OCI-LY7 (cell line): ENCODE results near the gene LCMT2. TPM values are rescaled to one million over a fixed set of nuclear protein-coding genes. Genes with fewer than 3 reads are reported as not detected.

Experiments
- BruUV-seq: library from RNA; stranded (reverse); fragments of 400-500 nt; replicated peaks from 2 replicates; lab custom pipeline; 2021; lab: Mats Ljungman, UMichigan
- CTCF ChIA-PET: fragments of 300-600 bp; sonication (Branson Sonifier 250); formaldehyde crosslinking; loops from one replicate; lab custom pipeline; 2022; ENCODE audit warnings: antibody characterized with exemption; ENCODE audit not compliant: unreplicated experiment; lab: Charles Lee
- POLR2A ChIA-PET: fragments of 300-600 bp; sonication (Branson Sonifier 250); formaldehyde crosslinking; loops from one replicate; lab custom pipeline; 2022; ENCODE audit warnings: antibody characterized with exemption; lab: Charles Lee
- DNase-seq: peaks from one replicate; pipeline ENCODE4 v3.0.0-alpha.2; 2015; ENCODE audit warnings: low spot score
- H2AFZ ChIP-seq: fragments of 200-600 bp; sonication (generic), shearing (Covaris generic); 2 replicates; pipeline ENCODE4 v1.6.1; 2014; ENCODE audit warnings: mild to moderate bottlenecking, antibody characterized with exemption, low read length, moderate library complexity
- H3K27ac ChIP-seq: fragments of 200-600 bp; sonication (generic); 2 replicates; pipeline ENCODE4 v1.5.1; 2014; ENCODE audit warnings: mixed run types, low read depth, mild to moderate bottlenecking, moderate library complexity, low read length, inconsistent platforms; ENCODE audit not compliant: poor library complexity, severe bottlenecking
- H3K36me3 ChIP-seq: fragments of 200-600 bp; sonication (generic); 2 replicates; pipeline ENCODE4 v1.6.1; 2014; ENCODE audit warnings: mild to moderate bottlenecking, antibody characterized with exemption, low read length, moderate library complexity, mixed read lengths; ENCODE audit not compliant: insufficient read depth
- H3K4me1 ChIP-seq: fragments of 200-600 bp; sonication (generic); 2 replicates; pipeline ENCODE4 v1.5.1; 2014; ENCODE audit warnings: mild to moderate bottlenecking, low read length; ENCODE audit not compliant: insufficient read depth, poor library complexity, severe bottlenecking
- H3K4me2 ChIP-seq: fragments of 200-600 bp; sonication (generic); 2 replicates; pipeline ENCODE4 v1.6.1; 2014; ENCODE audit warnings: mild to moderate bottlenecking, low read length
- H3K4me3 ChIP-seq: fragments of 200-600 bp; sonication (generic); 2 replicates; pipeline ENCODE4 v1.5.1; 2014; ENCODE audit warnings: mild to moderate bottlenecking, low read depth, low read length; ENCODE audit not compliant: poor library complexity, severe bottlenecking
- H3K79me2 ChIP-seq: fragments of 200-600 bp; sonication (generic); 2 replicates; pipeline ENCODE4 v1.6.1; 2016; ENCODE audit warnings: low read depth, mild to moderate bottlenecking, low read length, moderate library complexity, mixed read lengths; ENCODE audit not compliant: insufficient read depth
- H3K9me2 ChIP-seq: fragments of 200-600 bp; sonication (generic); 2 replicates; pipeline ENCODE4 v1.6.1; 2016; ENCODE audit warnings: mild to moderate bottlenecking, low read length, mixed read lengths; ENCODE audit not compliant: insufficient read depth
- H3K9me3 ChIP-seq: fragments of 200-600 bp; sonication (generic); 2 replicates; pipeline ENCODE4 v1.6.1; 2014; ENCODE audit warnings: mild to moderate bottlenecking, mixed run types, low read length, mixed read lengths
- H4K20me1 ChIP-seq: fragments of 200-600 bp; sonication (generic); 2 replicates; pipeline ENCODE4 v1.6.1; 2014; ENCODE audit warnings: mild to moderate bottlenecking, antibody characterized with exemption, low read length, moderate library complexity, mixed read lengths; ENCODE audit not compliant: insufficient read depth
- EZH2phosphoT487 ChIP-seq: fragments of 200-600 bp; sonication (generic); IDR thresholded peaks from 2 replicates; pipeline ENCODE4 v1.6.1; 2018; ENCODE audit warnings: low read depth, borderline replicate concordance, mild to moderate bottlenecking, mixed run types, antibody characterized with exemption, low read length, moderate library complexity, mixed read lengths
- intact Hi-C: fragments of 100-400 bp; cut with micrococcal nuclease; formaldehyde crosslinking; loops from one replicate; pipeline ENCODE4 v1.10.0; 2022; ENCODE audit not compliant: unreplicated experiment
- total RNA-seq, 2 experiments: library from RNA; depleted of rRNA in 1 of 2; stranded (reverse); fragments of >200 nt in 1 of 2; shearing (Covaris generic) in 1 of 2; gene quantifications; 2 replicates each; pipeline ENCODE4 v1.2.3, GENCODE V29; 2014 to 2022
- TF ChIP-seq, protein P1 (sequence below): fragments of 200-600 bp; sonication (generic); conservative IDR thresholded peaks from 2 replicates; pipeline ENCODE4 v1.5.1; 2014; ENCODE audit warnings: mild to moderate bottlenecking, antibody characterized with exemption, low read length, moderate library complexity, mixed read lengths

The LCMT2 gene
- total RNA-seq, 2 experiments from 2014 or later = 10.5 to 22.1 TPM

DNA sequence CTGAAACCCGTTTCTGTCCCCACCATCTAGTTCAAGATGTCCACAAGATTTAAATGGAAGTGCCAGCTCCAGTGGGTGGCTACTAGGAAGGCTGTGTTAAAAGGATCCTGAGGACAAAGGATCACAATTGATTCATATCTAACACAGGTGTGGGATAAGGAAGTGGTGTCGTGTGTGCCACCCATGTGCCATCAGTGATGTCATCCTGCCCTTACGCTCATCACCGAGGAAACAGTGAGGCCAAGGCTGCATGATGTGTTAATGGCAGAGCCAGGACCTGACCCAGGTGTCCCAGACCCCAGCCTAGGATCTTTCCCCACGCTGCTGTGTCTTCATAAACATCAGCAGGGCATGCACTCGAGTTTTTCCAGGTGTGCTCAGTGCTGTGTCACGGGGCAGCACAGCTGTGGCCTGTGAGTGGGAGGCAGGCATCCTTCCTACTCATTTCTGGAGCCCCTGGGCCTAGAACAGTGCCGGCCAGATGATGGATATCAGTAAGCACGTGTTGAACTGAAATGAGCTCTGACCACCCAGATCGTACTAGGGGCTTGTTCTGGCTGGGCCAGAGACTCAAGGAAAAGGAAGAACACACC, 53.0 kb downstream of the LCMT2 start:
- no TSS peak for BruUV-seq
- Histone ChIP-seq H2AFZ (no peak overlapping the region), H3K4me1 (no peaks in the 10 kb centered on the region), H3K36me3 (no peaks in the 10 kb centered on the region), H3K79me2 (no peaks in the 10 kb centered on the region), H3K4me2 (no peak overlapping the region), H3K9me3 (no peaks in the 10 kb centered on the region), H3K4me3 (no peak overlapping the region), H3K9me2 (no peaks in the 10 kb centered on the region), H4K20me1 (no peaks in the 10 kb centered on the region), H3K27ac (no peak overlapping the region)
- DNase-seq = no peak
- intact Hi-C loops = no loop called here
- TF ChIP-seq, protein P1, sequence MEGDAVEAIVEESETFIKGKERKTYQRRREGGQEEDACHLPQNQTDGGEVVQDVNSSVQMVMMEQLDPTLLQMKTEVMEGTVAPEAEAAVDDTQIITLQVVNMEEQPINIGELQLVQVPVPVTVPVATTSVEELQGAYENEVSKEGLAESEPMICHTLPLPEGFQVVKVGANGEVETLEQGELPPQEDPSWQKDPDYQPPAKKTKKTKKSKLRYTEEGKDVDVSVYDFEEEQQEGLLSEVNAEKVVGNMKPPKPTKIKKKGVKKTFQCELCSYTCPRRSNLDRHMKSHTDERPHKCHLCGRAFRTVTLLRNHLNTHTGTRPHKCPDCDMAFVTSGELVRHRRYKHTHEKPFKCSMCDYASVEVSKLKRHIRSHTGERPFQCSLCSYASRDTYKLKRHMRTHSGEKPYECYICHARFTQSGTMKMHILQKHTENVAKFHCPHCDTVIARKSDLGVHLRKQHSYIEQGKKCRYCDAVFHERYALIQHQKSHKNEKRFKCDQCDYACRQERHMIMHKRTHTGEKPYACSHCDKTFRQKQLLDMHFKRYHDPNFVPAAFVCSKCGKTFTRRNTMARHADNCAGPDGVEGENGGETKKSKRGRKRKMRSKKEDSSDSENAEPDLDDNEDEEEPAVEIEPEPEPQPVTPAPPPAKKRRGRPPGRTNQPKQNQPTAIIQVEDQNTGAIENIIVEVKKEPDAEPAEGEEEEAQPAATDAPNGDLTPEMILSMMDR = no peak
- TF ChIP-seq EZH2phosphoT487 = no peak
- ChIA-PET CTCF (interaction anchor here (1.4 kb wide), 1 partner anchor 52 kb away, joined by 3 read pairs; no protein-coding TSS in a partner anchor), POLR2A (no interaction called here)

DNA sequence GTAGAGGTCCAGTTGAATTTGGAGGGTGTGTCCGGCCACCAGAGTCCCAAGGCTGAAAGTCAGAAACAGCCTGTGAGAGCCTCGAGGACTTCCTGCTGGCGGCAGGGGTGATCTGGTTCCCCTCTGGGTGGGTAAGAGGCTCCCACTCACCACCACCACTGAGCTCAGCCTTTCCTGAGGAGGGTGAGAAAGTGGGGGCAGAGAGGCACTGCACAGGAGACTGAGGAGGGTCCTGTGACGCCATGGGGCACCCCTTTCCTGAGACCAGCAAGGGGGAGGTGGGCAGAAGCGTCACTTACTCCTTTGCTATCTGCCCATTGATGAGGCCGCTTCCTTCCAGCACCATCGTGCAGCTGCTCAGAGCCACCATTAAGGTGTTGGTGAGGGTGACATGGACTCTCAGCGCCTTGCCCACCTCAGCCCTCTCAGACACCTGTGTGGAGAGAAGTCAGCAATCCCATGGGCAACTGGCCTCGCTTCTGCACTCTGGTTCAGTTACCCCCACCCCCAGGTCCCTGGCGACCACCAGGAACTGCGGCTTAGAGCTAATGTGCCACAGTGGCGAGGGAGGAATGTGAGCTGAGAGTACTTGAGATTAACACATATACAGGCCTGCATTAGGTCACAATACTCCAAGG, 53.7 kb downstream of the LCMT2 start:
- H3K9me2 ChIP-seq = no peaks in the 10 kb centered on the region
- H3K9me3 ChIP-seq = no peaks in the 10 kb centered on the region
- ChIA-PET CTCF (no interaction called here), POLR2A (no interaction called here)
- no peak overlapping the region for H3K4me3 ChIP-seq
- no peaks in the 10 kb centered on the region for H3K4me1 ChIP-seq
- intact Hi-C loops = no loop called here
- no peaks in the 10 kb centered on the region for H3K36me3 ChIP-seq
- BruUV-seq = no TSS peak
- H3K4me2 ChIP-seq = no peak overlapping the region
- DNase-seq = no peak
- H2AFZ ChIP-seq = no peak overlapping the region
- no peaks in the 10 kb centered on the region for H3K79me2 ChIP-seq
- no peaks in the 10 kb centered on the region for H4K20me1 ChIP-seq
- H3K27ac ChIP-seq = no peak overlapping the region
- TF ChIP-seq, protein P1 = no peak
- no peak for TF ChIP-seq EZH2phosphoT487
